Measurements from ENCODE around the gene SERHL2. TPM values are rescaled to one million over a fixed set of nuclear protein-coding genes. Genes with fewer than 3 reads are reported as not detected.

The SERHL2 gene
- polyA plus RNA-seq, 3 donors from 2014 or later: 1.9 TPM; not detected in 2

Other genes with a start within 250 kb of the SERHL2 start
- gene NFAM1, start 121.6 kb upstream of the SERHL2 start, polyA plus RNA-seq: under 1 TPM in 2 of 3 donors, not detected in 1; 0.13 to 0.30 TPM
- 10 to 100 TPM; 54.3 to 78.2 (median 62.3) TPM for gene RRP7A, start 34.2 kb upstream of the SERHL2 start, polyA plus RNA-seq
- gene POLDIP3, start 60.9 kb downstream of the SERHL2 start, polyA plus RNA-seq: 10 to 100 TPM; 54.4 to 77.2 (median 73.6) TPM
- gene ATP5MGL, start 86.6 kb downstream of the SERHL2 start, polyA plus RNA-seq: under 1 TPM in 1 of 3 donors, not detected in 2; 0.35 TPM
- gene CYB5R3, start 95.4 kb downstream of the SERHL2 start, polyA plus RNA-seq: 100 to 1,000 TPM in 1 of 3 donors, 10 to 100 TPM in 2; 52.2 to 117 (median 77.7) TPM
- 1 to 10 TPM in 1 of 3 donors, under 1 TPM in 1, not detected in 1; 0.38 to 1.1 TPM for gene A4GALT, start 166.9 kb downstream of the SERHL2 start, polyA plus RNA-seq